BJ (cell line): ENCODE results near the gene OPCML. TPM values are rescaled to one million over a fixed set of nuclear protein-coding genes. Genes with fewer than 3 reads are reported as not detected.

ENCODE experiments used
- CTCF ChIA-PET: fragments of 350-600 bp; formaldehyde crosslinking; extraction: SDS; loops from one replicate; lab custom pipeline; 2021; ENCODE audit warnings: antibody characterized with exemption, inconsistent platforms; lab: Yijun Ruan, JAX
- POLR2A ChIA-PET: fragments of 300-600 bp; sonication (Branson Sonifier 250); formaldehyde crosslinking; extraction: SDS; loops from one replicate; lab custom pipeline; 2021; ENCODE audit warnings: antibody characterized with exemption; lab: Charles Lee
- DNase-seq: peaks from one replicate; pipeline ENCODE4 v3.0.0-alpha.2; 2011; ENCODE audit warnings: low read depth
- H3K27me3 ChIP-seq: 2 replicates; pipeline ENCODE4 v1.6.0; 2011; ENCODE audit warnings: low read length; ENCODE audit not compliant: control insufficient read depth, insufficient read depth
- H3K36me3 ChIP-seq: 2 replicates; pipeline ENCODE4 v1.5.1; 2011; ENCODE audit warnings: low read length; ENCODE audit not compliant: control insufficient read depth, insufficient read depth
- H3K4me3 ChIP-seq: 2 replicates; pipeline ENCODE4 v1.5.1; 2011; ENCODE audit warnings: low read depth, mild to moderate bottlenecking, control low read depth, low read length
- CTCF ChIP-seq: IDR thresholded peaks from 2 replicates; pipeline ENCODE4 v1.5.1; 2011; ENCODE audit warnings: low read depth, mild to moderate bottlenecking, control low read depth, inconsistent platforms, low read length, moderate library complexity; ENCODE audit not compliant: insufficient read depth
- polyA plus RNA-seq: library from polyadenylated mRNA; depleted of rRNA; stranded (reverse); fragments of >200 nt; gene quantifications from 2 replicates; pipeline ENCODE4 v1.2.3, GENCODE V29; 2011

Gene OPCML
- polyA plus RNA-seq, 1 experiment, result 2.0 TPM

- ChIA-PET CTCF (no interaction called here), POLR2A (no interaction called here)
- DNase-seq, result no peak
- Histone ChIP-seq H3K4me3 (no peak overlapping the region), H3K27me3 (peaks cover 2% of the 10 kb centered on the region; the same call in 1 of the 2 replicates), H3K36me3 (no peaks in the 10 kb centered on the region)
- no peak for TF ChIP-seq CTCF
Observed at GRCh38 chr11:132450631-132451030, 1081.7 kb downstream of the OPCML start.

- no peak for DNase-seq
- H3K27me3 ChIP-seq, result no peaks in the 10 kb centered on the region; the same call in 1 of the 2 replicates
- no peak overlapping the region for H3K4me3 ChIP-seq
- ChIA-PET CTCF (interaction anchor here (0.9 to 1.3 kb wide), 2 partner anchors 13 to 493 kb away, joined by 4 read pairs; no protein-coding TSS in a partner anchor), POLR2A (no interaction called here)
- no peak for TF ChIP-seq CTCF
- H3K36me3 ChIP-seq, result no peaks in the 10 kb centered on the region
Observed at GRCh38 chr11:132448334-132448995, 1083.8 kb downstream of the OPCML start.

- DNase-seq, result no peak
- POLR2A ChIA-PET, result no interaction called here
- Histone ChIP-seq H3K27me3 (no peaks in the 10 kb centered on the region; the same call in 1 of the 2 replicates), H3K4me3 (no peak overlapping the region), H3K36me3 (no peaks in the 10 kb centered on the region)
- no peak for TF ChIP-seq CTCF
- CTCF ChIA-PET, result interaction anchor here (1.3 kb wide), 1 partner anchor 493 kb away, joined by 4 read pairs; no protein-coding TSS in a partner anchor
Observed at GRCh38 chr11:132447761-132448160, 1084.5 kb downstream of the OPCML start.

GRCh38 chr11:132445859-132446291 lies 1086.4 kb downstream of the OPCML start:
- H3K27me3 ChIP-seq, result peaks cover 3% of the 10 kb centered on the region; the same call in 1 of the 2 replicates
- no peaks in the 10 kb centered on the region for H3K36me3 ChIP-seq
- no peak overlapping the region for H3K4me3 ChIP-seq
- POLR2A ChIA-PET, result no interaction called here
- CTCF ChIA-PET, result no interaction called here
- no peak for DNase-seq
- TF ChIP-seq CTCF, result no peak

GRCh38 chr11:132444911-132445310 lies 1087.4 kb downstream of the OPCML start:
- CTCF ChIA-PET, result no interaction called here
- H3K36me3 ChIP-seq, result no peaks in the 10 kb centered on the region
- no peak for DNase-seq
- no peak overlapping the region for H3K4me3 ChIP-seq
- no peak for TF ChIP-seq CTCF
- POLR2A ChIA-PET, result no interaction called here
- H3K27me3 ChIP-seq, result peaks cover 3% of the 10 kb centered on the region; the same call in 1 of the 2 replicates
